Measurements from ENCODE around the gene CDK18. TPM values are rescaled to one million over a fixed set of nuclear protein-coding genes. Genes with fewer than 3 reads are reported as not detected.
"Not testable (repeated sequence)": the region's sequence is repeated elsewhere in the genome, so short reads cannot be mapped to it uniquely, and the experiment has no call there.

CDK18 gene
- total RNA-seq, 1 donor from 2014 or later, result 0.68 TPM

DNA sequence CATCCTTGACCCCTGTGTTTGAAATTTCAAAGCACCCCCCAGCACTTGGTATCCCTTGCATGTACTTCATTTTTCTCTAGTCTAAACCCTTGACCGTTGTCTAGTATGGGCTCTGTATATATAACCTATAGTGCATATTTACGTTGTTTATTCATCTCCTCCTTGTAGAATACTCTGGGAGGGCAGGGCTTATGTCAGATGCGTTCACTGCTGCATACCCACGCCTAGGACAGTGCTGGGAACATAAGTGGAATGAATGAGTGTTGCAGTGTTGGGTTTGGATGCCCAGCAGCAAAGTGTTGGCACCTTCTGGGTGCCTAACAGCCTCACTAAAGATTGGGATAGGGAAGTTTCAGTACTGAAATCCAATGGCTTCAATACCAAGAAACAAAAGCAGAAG is 31.0 kb upstream of the CDK18 start:
- Mint-ChIP-seq H3K9me3 (peaks cover 18% of the 10 kb centered on the region), H3K4me3 (ENCODE audit: low read depth) (no peak overlapping the region), H3K27ac (no peak overlapping the region), H3K4me1 (ENCODE audit: low read depth) (no peaks in the 10 kb centered on the region), H3K36me3 (ENCODE audit: low read depth) (peaks cover 4% of the 10 kb centered on the region), H3K27me3 (ENCODE audit: low read depth) (peaks cover 8% of the 10 kb centered on the region)
- intact Hi-C loops (cut with micrococcal nuclease), result no loop called here
- no peak for DNase-seq (ENCODE audit: low spot score)

DNA sequence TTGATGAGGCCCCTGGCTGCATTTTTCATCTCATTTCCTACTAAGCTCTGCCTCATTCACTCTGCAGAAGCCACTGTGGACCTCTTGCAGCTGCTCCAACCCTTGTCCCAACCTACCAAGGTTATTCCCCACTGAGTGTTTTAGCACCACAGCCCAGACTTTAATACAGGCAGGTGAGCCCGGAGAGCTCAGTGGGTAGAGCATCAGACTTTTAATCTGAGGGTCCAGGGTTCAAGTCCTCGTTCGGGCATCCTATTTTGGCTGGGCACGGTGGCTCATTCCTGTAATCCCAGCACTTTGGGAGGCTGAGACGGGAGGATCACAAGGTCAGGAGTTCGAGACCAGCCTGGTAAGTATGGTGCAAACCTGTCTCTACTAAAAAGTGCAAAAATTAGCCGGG is 30.5 kb upstream of the CDK18 start:
- DNase-seq (ENCODE audit: low spot score), result no peak
- Mint-ChIP-seq H3K4me1 (ENCODE audit: low read depth) (no peaks in the 10 kb centered on the region), H3K36me3 (ENCODE audit: low read depth) (peaks cover 4% of the 10 kb centered on the region), H3K4me3 (ENCODE audit: low read depth) (no peak overlapping the region), H3K27me3 (ENCODE audit: low read depth) (peaks cover 8% of the 10 kb centered on the region), H3K9me3 (peaks cover 18% of the 10 kb centered on the region), H3K27ac (no peak overlapping the region)
- intact Hi-C loops (cut with micrococcal nuclease), result no loop called here

DNA sequence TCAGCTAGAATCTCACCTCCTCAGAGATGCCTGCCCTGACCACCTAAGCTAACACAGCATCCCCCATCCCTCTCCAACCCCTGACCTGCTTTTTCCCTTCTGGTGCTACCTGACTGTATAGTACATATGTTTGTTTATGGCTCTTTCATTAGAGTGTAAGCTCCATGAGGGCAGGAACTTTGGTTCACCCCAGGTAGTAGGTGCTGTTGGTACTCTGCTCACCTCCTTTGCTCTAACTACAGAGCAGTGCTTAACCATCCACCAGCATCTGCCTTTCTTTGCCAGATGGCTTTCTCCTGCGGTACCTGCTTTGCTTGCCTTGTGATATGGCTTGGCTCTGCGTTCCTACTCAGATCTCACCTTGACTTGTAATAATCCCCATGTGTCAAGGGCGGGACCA is 29.9 kb upstream of the CDK18 start:
- Mint-ChIP-seq H3K27me3 (ENCODE audit: low read depth) (peaks cover 9% of the 10 kb centered on the region), H3K4me1 (ENCODE audit: low read depth) (no peaks in the 10 kb centered on the region), H3K9me3 (peaks cover 18% of the 10 kb centered on the region), H3K36me3 (ENCODE audit: low read depth) (peaks cover 4% of the 10 kb centered on the region), H3K4me3 (ENCODE audit: low read depth) (no peak overlapping the region), H3K27ac (no peak overlapping the region)
- no peak for DNase-seq (ENCODE audit: low spot score)
- intact Hi-C loops (cut with micrococcal nuclease), result no loop called here

DNA sequence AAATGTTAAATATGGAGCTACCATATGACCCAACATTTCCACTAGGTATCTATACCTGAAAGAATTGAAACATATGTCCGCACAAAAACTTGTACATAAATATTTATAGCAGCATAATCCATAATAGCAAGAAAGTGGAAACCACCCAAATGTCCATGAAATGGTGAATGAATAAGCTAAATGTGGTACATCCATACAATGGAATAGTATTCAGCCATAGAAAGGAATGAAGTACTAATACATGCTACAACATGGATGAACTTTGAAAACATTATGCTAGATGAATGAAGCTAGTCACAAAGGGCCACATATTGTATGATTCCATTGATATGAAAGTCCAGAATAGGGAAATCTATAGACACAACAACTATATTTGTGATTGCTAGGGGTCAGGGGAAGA is 28.6 kb upstream of the CDK18 start:
- Mint-ChIP-seq H3K27me3 (ENCODE audit: low read depth) (peaks cover 17% of the 10 kb centered on the region), H3K9me3 (peaks cover 18% of the 10 kb centered on the region), H3K27ac (no peak overlapping the region), H3K36me3 (ENCODE audit: low read depth) (peaks cover 4% of the 10 kb centered on the region), H3K4me3 (ENCODE audit: low read depth) (no peak overlapping the region), H3K4me1 (ENCODE audit: low read depth) (peaks cover 4% of the 10 kb centered on the region)
- intact Hi-C loops (cut with micrococcal nuclease), result no loop called here
- no peak for DNase-seq (ENCODE audit: low spot score)

- DNase-seq (ENCODE audit: low spot score), result no peak
- Mint-ChIP-seq H3K27ac (no peak overlapping the region), H3K36me3 (ENCODE audit: low read depth) (peaks cover 4% of the 10 kb centered on the region), H3K27me3 (ENCODE audit: low read depth) (peaks cover 24% of the 10 kb centered on the region), H3K9me3 (peaks cover 18% of the 10 kb centered on the region), H3K4me1 (ENCODE audit: low read depth) (peaks cover 7% of the 10 kb centered on the region), H3K4me3 (ENCODE audit: low read depth) (no peak overlapping the region)
- intact Hi-C loops (cut with micrococcal nuclease), result no loop called here
Observed at GRCh38 chr1:205476648-205477047, 27.8 kb upstream of the CDK18 start.

DNA sequence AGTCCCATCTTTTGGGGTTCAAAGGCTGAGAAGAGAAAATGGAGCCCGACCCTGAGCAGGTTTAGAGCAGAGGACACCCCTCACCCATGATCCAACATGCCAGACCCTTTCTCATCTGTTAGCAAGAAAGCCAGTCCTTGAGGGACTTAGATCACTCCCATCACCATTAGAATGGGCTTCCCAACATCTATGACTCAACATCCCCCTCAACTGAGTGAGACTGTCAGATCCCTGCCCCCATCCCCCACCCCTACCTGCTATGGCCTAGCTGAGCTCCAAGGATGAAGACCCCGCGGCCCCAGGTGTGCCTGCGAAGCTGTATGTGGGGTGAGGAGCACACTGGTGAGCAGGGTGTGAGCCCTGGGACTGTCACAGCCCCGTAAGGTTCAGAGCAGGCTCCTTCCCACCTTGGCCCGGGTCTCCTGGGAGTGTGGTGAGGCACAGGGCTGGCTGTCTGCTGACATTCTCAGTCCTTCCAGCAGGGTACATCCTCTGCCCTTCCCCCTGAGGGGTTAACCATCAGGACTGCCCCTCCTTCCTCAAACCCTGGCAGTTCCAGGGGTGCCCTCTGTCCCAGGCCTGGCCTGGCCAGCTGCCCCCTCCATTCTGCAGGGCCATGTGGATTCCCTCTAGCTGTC is 27.2 kb upstream of the CDK18 start:
- intact Hi-C loops (cut with micrococcal nuclease), result no loop called here
- Mint-ChIP-seq H3K36me3 (ENCODE audit: low read depth) (peaks cover 4% of the 10 kb centered on the region), H3K4me1 (ENCODE audit: low read depth) (peaks cover 7% of the 10 kb centered on the region), H3K27me3 (ENCODE audit: low read depth) (peaks cover 27% of the 10 kb centered on the region), H3K9me3 (peaks cover 18% of the 10 kb centered on the region), H3K27ac (no peak overlapping the region), H3K4me3 (ENCODE audit: low read depth) (no peak overlapping the region)
- no peak for DNase-seq (ENCODE audit: low spot score)

DNA sequence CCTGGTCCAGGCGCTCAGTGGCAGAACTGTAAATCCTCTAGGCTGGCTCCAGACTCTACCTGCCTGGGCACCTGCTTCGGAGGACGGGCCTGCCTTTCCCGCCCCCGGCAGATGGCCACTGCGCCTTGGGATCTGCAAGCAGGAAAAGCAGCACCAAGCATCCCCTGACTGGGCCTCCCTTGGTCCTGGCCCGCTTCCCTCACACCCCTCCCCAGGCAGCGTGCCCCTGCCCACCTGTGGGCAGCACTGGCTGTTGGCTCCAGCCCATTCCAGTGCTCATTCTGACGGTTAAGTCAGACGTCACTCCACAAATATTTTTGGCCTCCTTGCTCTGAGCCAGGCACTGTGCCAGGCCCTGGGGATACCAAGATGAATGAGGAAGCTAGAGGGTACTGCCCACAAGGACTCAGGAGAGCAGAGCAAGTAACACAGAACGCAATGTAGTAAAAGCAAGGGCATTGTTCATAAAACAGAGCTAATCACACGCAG is 26.7 kb upstream of the CDK18 start:
- no peak for DNase-seq (ENCODE audit: low spot score)
- Mint-ChIP-seq H3K9me3 (peaks cover 18% of the 10 kb centered on the region), H3K36me3 (ENCODE audit: low read depth) (peaks cover 4% of the 10 kb centered on the region), H3K4me1 (ENCODE audit: low read depth) (peaks cover 7% of the 10 kb centered on the region), H3K27me3 (ENCODE audit: low read depth) (peaks cover 24% of the 10 kb centered on the region), H3K27ac (no peak overlapping the region), H3K4me3 (ENCODE audit: low read depth) (no peak overlapping the region)
- intact Hi-C loops (cut with micrococcal nuclease), result no loop called here

DNA sequence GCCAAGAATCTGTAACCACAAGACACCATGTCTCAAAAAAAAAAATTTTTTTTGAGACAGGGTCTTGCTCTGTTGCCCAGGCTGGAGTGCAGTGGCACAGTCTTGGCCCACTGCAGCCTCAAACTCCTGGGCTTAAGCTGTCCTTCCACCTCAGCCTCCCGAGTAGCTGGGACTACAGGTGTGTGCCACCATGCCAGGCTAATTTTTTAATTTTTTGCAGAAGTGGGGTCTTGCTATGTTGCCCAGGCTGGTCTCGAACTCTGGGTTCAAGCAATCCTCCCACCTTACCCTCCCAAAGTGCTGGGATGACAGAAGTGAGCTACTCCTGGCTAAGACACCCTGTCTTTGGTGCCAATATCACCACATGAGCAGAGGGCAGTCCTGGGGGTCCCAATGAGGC is 25.5 kb upstream of the CDK18 start:
- H3K4me3 Mint-ChIP-seq (ENCODE audit: low read depth); H3K4me1 Mint-ChIP-seq (ENCODE audit: low read depth); H3K27ac Mint-ChIP-seq; H3K36me3 Mint-ChIP-seq (ENCODE audit: low read depth); intact Hi-C loops (cut with micrococcal nuclease); DNase-seq (ENCODE audit: low spot score): not testable (repeated sequence)
- Mint-ChIP-seq H3K27me3 (ENCODE audit: low read depth) (peaks cover 31% of the 10 kb centered on the region), H3K9me3 (peaks cover 18% of the 10 kb centered on the region)

DNA sequence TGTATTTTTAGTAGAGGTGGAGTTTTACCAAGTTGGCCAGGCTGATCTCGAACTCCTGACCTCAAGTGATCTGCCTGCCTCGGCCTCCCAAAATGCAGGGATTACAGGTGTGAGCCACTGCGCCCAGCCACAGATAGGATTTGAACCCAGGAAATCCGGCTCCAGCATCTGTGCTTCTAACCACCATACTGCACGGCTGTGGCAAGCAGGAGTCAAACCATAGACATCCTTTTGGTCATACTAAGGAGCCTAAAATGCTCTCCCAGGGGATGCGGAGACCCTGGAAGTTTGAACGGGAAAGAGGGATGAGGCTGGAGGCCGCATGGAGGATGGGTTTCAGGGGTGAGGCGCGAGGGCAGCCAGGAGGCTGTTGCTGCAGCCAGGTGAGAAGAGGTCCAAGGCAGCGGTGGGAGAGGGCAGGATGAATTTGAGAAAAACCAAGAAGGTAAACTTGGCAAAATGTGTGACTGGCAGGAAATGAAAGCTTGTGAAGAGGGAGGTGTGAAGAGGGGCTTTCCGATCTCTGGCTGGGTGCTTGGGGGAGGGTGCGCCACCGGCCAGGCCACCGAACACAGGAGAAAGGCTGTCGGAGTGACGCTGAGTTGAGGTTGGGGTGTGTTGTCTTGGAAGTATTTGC is 24.0 kb upstream of the CDK18 start:
- Mint-ChIP-seq H3K27me3 (ENCODE audit: low read depth) (peaks cover 39% of the 10 kb centered on the region), H3K27ac (no peak overlapping the region), H3K4me3 (ENCODE audit: low read depth) (no peak overlapping the region), H3K4me1 (ENCODE audit: low read depth) (peaks cover 7% of the 10 kb centered on the region), H3K9me3 (peaks cover 7% of the 10 kb centered on the region), H3K36me3 (ENCODE audit: low read depth) (no peaks in the 10 kb centered on the region)
- DNase-seq (ENCODE audit: low spot score), result no peak
- intact Hi-C loops (cut with micrococcal nuclease), result no loop called here

GRCh38 chr1:205481218-205481617 is 23.3 kb upstream of the CDK18 start:
- Mint-ChIP-seq H3K4me1 (ENCODE audit: low read depth) (peaks cover 7% of the 10 kb centered on the region), H3K4me3 (ENCODE audit: low read depth) (no peak overlapping the region), H3K36me3 (ENCODE audit: low read depth) (no peaks in the 10 kb centered on the region), H3K9me3 (no peaks in the 10 kb centered on the region), H3K27ac (no peak overlapping the region), H3K27me3 (ENCODE audit: low read depth) (peaks cover 41% of the 10 kb centered on the region)
- intact Hi-C loops (cut with micrococcal nuclease), result no loop called here
- DNase-seq (ENCODE audit: low spot score), result no peak

DNA sequence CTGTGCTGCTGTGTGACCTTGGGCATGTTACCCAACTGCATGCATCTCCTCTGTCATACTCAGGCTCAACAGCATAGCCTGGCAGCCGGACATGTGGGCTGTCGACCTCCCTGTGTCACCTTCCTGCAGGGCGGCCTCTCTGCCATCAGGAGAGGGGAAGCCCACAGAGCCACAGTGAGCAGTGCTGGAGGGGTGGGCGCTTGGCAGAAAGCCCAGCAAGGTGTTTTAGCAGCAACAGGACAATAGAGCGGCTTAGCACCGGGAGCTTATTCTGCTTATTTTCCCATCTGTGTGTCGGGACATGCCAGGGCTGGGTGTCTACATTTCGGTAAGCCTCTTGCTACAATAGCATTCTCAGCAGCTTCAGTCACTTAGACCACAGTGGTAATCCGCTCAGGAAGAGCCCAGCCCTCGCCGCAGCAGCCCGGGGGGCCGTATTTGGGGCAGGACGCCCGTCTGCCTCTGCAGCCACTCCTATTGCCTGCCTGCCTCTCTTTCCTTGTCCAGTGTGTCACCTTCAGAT is 22.8 kb upstream of the CDK18 start:
- Mint-ChIP-seq H3K27me3 (ENCODE audit: low read depth) (peaks cover 42% of the 10 kb centered on the region), H3K4me3 (ENCODE audit: low read depth) (no peak overlapping the region), H3K36me3 (ENCODE audit: low read depth) (no peaks in the 10 kb centered on the region), H3K27ac (no peak overlapping the region), H3K4me1 (ENCODE audit: low read depth) (peaks cover 7% of the 10 kb centered on the region), H3K9me3 (no peaks in the 10 kb centered on the region)
- DNase-seq (ENCODE audit: low spot score), result no peak
- intact Hi-C loops (cut with micrococcal nuclease), result no loop called here

DNA sequence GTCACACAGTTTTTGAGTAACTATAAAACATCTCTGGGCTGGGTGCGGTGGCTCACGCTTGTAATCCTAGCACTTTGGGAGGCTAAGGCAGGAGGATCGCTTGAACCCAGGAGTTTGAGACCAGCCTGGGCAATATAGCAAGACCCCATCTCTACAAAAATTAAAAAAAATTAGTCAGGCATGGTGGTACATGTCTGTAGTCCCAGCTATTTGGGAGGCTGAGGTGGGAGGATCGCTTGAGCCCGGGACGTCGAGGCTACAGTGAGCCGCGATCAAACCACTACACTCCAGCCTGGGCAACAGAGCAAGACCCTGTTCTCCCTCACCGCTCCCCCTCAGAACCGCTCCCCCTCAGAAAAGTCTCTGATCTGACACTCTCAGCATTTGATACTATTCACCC is 21.9 kb upstream of the CDK18 start:
- H3K4me1 Mint-ChIP-seq (ENCODE audit: low read depth); H3K36me3 Mint-ChIP-seq (ENCODE audit: low read depth); H3K27ac Mint-ChIP-seq; H3K9me3 Mint-ChIP-seq; DNase-seq (ENCODE audit: low spot score); H3K4me3 Mint-ChIP-seq (ENCODE audit: low read depth); intact Hi-C loops (cut with micrococcal nuclease): not testable (repeated sequence)
- peaks cover 43% of the 10 kb centered on the region for H3K27me3 Mint-ChIP-seq (ENCODE audit: low read depth)

DNA sequence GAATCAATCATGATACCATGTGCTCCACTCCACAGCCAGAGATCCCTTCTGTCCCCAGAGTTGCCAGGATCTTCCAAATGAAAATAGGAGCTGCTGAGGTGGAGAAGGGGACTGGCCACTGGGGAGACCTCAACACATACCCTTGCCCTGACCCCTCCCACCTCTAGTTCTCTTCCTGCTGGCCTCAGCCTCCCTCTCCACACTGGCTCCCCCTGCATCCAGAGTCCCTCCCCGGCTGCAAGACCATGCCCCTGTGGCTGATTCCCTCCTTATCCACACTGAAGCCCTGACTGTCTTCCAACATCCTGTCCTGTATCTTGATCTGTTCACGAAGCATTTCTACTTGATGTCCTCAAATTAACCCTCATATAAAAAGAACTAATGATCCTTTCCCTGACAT is 21.1 kb upstream of the CDK18 start:
- intact Hi-C loops (cut with micrococcal nuclease), result no loop called here
- H3K36me3 Mint-ChIP-seq (ENCODE audit: low read depth), result no peaks in the 10 kb centered on the region
- peaks cover 7% of the 10 kb centered on the region for H3K4me1 Mint-ChIP-seq (ENCODE audit: low read depth)
- H3K27ac Mint-ChIP-seq, result no peak overlapping the region
- H3K4me3 Mint-ChIP-seq (ENCODE audit: low read depth), result no peak overlapping the region
- peaks cover 47% of the 10 kb centered on the region for H3K27me3 Mint-ChIP-seq (ENCODE audit: low read depth)
- no peaks in the 10 kb centered on the region for H3K9me3 Mint-ChIP-seq
- DNase-seq (ENCODE audit: low spot score), result no peak
